Inferior parietal cortex (tissue), 1 donor: Measurements from ENCODE around the gene LAMA3.

Experiments used
- DNase-seq: peaks from one replicate; pipeline ENCODE4 v3.0.0-alpha.2; 2016; ENCODE audit errors: extremely low spot score

Gene LAMA3

GRCh38 chr18:23968638-23969604, 279.7 kb downstream of the LAMA3 start:
- DNase-seq: no peak

DNA sequence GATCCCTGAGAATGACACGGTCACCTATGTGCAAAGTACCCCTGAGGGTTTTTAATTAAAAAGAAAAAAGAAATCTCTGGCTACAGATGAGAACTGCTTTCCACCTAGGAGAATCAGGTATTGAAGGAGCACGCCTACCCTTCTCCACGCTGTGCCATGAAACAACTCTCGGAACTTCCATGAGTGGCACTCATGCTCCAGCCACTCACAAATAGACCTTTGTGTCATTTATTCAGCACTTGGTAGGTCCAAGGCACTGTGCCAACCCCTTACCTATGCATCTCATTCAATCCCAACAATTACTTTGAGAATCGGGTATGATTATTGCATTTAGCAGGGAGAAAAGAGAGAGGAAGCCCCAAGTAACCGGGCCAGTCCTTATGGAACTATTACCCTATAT, 280.4 kb downstream of the LAMA3 start:
- DNase-seq: no peak

DNA sequence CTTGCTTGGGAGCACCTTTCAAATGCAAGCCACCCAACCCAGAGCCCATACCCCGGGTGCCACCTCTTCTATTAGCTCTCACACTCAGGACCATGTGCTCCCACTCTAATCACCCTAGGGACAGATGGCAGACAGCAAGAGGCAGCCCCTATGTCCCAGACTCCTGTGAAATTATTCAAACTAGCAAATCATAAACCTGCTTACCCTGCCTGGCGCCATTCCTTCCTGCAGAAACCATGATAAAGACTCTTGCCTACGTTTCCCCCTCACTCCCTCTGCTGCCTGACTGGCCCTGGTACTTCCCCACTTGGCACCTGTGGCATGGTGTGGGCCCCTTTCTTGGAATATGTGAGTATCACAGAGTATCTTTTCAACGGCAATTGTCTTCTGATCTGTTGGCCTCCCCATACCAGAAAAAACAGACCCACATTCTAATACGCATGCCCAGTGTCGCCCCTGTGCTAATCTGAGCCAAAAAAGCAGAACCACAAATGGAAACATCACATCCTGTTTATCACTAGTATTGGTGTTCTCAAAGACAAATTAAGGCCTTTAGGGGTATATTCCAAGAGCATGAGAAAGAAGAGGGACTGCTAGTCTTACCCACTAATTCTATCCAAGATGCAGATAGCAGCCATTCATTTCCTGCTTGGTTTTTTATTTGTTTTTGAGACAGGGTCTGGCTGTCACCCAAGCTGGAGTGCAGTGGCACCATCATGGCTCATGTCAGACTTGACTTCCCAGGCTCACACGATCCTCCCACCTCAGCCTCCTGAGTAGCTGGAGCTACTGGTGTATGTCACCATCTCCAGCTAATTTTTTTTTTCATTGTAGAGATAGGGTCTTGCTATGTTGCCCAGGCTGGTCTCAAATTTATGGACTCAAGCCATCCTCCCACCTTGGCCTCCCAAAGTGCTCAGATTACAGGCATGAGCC, 281.2 kb downstream of the LAMA3 start:
- no peak for DNase-seq

- DNase-seq: no peak
Observed at GRCh38 chr18:23971097-23971440, 281.8 kb downstream of the LAMA3 start.

DNA sequence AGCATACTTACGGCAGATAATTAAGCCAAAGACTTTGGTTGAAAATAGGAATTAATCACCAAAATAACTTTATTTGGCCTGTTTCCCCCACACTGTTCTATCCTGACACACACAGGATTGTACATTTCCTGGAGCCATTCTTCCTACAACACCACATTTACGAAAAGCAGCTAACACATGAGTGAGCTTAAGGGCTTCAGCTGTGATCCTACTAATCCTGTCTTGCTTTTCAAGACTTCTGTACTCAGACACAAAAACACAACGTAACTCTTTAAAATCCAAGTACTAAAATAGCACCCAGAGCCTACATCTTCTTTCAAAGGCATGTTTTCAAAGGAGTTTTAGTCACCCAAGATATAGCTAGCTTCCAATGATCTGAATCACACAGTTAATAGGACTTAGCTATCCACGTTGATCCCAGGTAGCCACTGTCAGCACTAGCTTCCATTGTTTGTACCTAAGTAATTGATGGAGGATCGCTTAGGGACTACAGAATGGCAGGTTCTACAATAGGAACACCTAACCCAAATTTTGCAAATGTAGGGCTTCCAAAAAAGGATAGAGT, 282.5 kb downstream of the LAMA3 start:
- no peak for DNase-seq

- DNase-seq: no peak
Observed at GRCh38 chr18:23972453-23972852, 283.2 kb downstream of the LAMA3 start.

DNA sequence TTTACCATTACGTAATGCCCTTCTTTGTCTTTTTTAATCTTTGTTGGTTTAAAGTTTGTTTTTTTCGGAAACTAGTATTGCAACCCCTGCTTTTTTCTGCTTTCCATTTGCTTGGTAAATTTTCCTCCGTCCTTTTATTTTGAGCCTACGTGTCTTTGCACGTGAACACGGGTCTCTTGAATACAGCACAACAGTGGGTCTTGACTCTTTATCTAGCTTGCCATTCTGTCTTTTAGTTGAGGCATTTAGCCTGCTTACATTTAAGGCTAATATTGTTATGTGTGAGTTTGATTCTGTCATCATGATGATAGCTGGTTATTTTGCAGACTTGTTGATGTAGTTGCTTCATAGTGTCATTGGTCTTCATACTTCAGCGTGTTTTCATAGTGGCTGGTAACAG, 287.9 kb downstream of the LAMA3 start:
- DNase-seq: no peak

DNA sequence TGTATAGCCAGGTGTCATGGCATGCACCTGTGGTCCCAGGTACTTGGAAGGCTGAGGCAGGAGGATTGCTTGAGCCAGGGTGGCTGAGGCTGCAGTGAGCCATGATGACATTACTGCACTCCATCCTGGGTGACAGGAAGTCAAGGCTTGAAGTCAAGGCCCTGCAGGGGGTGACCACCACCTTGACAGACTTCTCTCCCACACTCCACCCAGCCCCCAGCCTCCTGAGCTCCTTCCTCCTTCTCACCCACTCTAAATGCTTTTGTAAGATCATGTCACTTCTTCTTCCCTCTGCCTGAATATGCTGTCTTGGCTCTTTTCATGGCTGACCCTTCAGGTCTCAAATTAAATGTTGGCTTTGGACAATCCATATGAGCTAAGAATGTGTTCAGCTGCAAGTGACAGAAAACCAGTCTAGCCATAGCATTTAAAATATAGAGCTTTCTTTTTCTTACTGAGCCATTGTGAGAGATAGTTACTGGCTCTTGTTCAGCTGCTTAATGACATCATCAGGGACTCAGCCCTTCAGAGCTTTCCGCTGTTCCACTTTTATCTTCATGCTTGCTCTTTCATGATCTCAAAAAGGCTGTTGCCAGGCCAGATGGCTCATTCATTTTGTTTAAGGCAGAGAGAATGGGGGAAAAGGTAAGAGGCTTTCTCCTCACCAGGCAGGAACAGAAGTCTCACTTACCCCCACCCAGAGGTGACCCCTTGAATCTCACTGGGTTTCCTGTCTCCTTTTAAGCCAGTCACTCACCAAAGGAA, 288.6 kb downstream of the LAMA3 start:
- no peak for DNase-seq

GRCh38 chr18:23981369-23981980, 292.2 kb downstream of the LAMA3 start:
- DNase-seq: no peak

- DNase-seq: no peak
Observed at GRCh38 chr18:23982155-23983079, 293.2 kb downstream of the LAMA3 start.

- no peak for DNase-seq
Observed at GRCh38 chr18:23983112-23983511, 293.9 kb downstream of the LAMA3 start.

DNA sequence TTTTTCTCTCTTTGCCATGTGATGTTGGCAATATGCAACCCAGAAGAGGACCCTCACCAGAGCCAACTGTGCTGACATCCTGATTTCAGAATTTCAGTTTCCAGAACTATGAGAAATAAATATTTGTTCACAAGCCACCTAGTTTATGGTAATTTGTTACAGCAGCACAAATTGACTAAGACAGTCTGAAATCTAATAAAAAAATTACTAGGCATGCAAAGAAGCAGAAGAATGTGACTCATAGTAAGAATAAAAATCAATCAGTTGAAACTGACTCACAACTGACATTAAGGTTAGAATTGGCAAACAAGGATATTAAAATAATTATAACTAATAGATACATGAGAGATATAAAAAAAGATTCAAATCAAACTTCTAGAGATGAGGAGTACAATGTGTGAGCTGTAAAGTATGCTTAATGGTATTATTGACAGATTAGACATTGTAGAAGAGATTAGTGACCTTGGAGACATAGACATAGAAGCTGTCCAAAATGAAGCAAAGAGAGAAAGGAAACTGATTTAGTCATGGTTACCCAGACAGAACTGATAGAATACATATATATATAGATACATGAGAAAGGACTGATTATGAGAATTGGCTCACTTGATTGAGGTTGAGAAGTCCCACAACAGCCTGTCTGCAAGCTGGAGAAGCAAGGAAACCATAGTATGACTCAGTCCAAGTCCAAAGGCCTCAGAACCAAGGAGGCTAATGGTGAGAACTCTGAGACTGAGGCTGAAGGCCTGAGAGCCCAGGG, 297.5 kb downstream of the LAMA3 start:
- DNase-seq: no peak

GRCh38 chr18:23990474-23991410, 301.5 kb downstream of the LAMA3 start:
- DNase-seq: no peak

DNA sequence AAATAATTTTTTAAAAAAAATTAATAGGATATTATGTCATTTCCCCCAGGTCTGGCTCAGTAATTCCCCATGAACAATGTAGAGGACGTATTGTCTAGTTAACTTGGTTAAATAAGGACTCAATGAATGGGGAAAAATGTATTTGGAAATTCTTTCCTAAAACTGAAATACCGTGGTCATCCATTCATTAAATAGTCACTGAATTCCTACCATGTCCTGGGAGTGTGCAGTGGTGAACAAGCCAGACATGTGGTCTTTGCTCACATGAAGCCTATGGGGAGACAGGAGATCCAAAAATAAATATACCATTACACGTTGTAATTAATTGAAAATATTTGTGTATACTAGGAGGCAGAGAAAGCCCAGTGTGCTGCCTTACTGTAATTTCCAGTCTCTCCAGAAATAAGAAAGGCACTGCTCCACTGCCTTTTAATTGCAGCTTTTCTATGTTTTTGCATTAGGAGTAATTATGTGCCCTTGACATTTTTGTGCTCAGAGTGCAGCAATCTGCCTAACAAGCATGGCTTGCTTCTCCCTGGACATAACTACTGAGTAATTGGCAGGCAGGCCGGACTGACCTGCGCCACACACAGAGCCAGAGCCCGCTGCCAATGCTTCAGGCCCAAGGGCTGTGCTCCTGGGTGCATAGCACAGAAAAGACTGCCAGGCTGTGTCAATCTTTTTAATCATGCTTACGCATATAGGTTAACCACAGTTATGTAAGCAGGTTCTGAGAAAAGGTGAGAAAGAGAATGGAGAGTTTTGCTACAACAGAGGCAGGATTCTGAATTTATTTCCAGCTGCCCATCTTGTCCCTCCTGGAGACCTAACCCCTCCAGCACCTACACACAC, 303.1 kb downstream of the LAMA3 start:
- no peak for DNase-seq

GRCh38 chr18:23992941-23993280, 303.7 kb downstream of the LAMA3 start:
- no peak for DNase-seq

DNA sequence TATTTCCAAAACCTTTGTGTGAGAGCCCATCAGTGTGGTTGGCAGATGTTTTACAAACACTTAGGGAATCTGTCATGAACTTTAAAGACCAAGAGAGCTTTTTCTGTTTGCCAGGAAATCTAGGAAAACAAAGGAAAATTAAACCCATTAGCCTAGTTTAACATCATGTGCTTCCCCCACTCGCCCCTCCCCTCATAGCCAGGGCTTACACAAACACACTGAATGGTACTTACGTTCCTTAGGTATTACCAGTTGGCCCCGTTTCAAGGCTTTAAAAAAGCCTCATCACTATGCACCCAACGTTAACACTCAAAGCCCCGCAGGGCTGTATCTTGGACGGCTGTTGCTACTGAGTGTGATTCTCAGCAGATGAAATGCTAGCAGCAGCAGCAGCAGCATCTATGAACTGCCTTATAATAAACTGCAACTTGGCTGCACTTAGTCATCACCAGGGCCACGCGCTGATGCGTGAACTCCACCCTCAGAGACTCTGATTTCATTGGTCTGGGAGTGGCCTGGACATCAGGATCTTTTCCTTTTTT, 305.2 kb downstream of the LAMA3 start:
- no peak for DNase-seq

DNA sequence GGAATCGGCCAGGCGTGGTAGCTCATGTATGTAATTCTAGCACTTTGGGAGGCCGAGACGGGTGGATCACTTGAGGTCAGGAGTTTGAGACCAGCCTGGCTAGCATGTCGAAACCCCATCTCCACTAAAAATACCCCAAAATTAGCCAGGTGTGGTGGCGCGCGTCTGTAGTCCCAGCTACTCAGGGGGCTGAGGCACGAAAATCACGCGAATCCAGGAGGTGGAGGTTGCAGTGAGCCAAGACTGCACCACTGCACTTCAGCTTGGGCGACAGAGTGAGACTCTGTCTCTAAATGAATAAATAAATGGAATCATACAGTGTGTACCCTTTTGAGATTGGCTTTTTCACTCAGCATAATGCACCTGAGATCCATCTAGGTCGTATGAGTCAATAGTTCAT, 305.9 kb downstream of the LAMA3 start:
- no peak for DNase-seq
